AG10803 (cell line): Measurements from ENCODE around the gene MRGPRF.
A peak's percentile ranks its signal among the peaks of the same experiment; 100 is the strongest.

Experiments used
- DNase-seq: peaks from one replicate; pipeline ENCODE4 v3.0.0; 2010; ENCODE audit warnings: low read depth
- H3K4me3 ChIP-seq: 2 replicates; pipeline ENCODE4 v1.5.1; 2011; ENCODE audit warnings: mild to moderate bottlenecking, low read length, control low read depth
- CTCF ChIP-seq: conservative IDR thresholded peaks from 2 replicates; pipeline ENCODE4 v1.5.1; 2011; ENCODE audit warnings: mild to moderate bottlenecking, low read length, control low read depth, inconsistent platforms

The MRGPRF gene

GRCh38 chr11:69009441-69010211 is 3.4 kb downstream of the MRGPRF start:
- H3K4me3 ChIP-seq, result peak overlapping the region; percentile 65; the same call in 1 of the 2 replicates
- DNase-seq, result no peak
- TF ChIP-seq CTCF, result no peak

- peak; percentile 96 for DNase-seq
- no peak for TF ChIP-seq CTCF
- H3K4me3 ChIP-seq, result peak overlapping the region; percentile 12
These were observed 4.2 kb downstream of the MRGPRF start for GRCh38 chr11:69008737-69009440.

GRCh38 chr11:69007975-69008381 is 5.1 kb downstream of the MRGPRF start:
- DNase-seq, result no peak
- TF ChIP-seq CTCF, result no peak

GRCh38 chr11:69006816-69007215 is 6.2 kb downstream of the MRGPRF start:
- H3K4me3 ChIP-seq, result no peak overlapping the region
- no peak for TF ChIP-seq CTCF
- DNase-seq, result no peak

More at GRCh38 chr11:69007975-69008381, 5.1 kb downstream of the MRGPRF start:
- H3K4me3 ChIP-seq, result no peak overlapping the region; the same call in 1 of the 2 replicates

- no peak for TF ChIP-seq CTCF
- no peak for DNase-seq
- H3K4me3 ChIP-seq, result no peak overlapping the region
These were observed 7.2 kb downstream of the MRGPRF start for GRCh38 chr11:69005631-69006368.

GRCh38 chr11:69005183-69005630 is 7.8 kb downstream of the MRGPRF start:
- TF ChIP-seq CTCF, result no peak
- DNase-seq, result no peak
- H3K4me3 ChIP-seq, result no peak overlapping the region
